ENCODE data around the gene TTC1. TPM values are rescaled to one million over a fixed set of nuclear protein-coding genes. Genes with fewer than 3 reads are reported as not detected.
A peak's percentile ranks its signal among the peaks of the same experiment; 100 is the strongest.

TTC1 gene
- total RNA-seq, 3 donors from 2014 or later (not counting 1 experiment from before 2014, with no cell fraction given), result 28.1 to 34.9 (median 33.6) TPM

GRCh38 chr5:159972538-159973362 lies 36.2 kb upstream of the TTC1 start:
- ATAC-seq (no peak), DNase-seq (no peak)
- H3K9me3 Mint-ChIP-seq, result no peaks in the 10 kb centered on the region
- Histone ChIP-seq H3K4me1 (ENCODE audit: control insufficient read depth, insufficient read depth, low read length) (no peaks in the 10 kb centered on the region), H3K4me3 (ENCODE audit: low read length) (no peak overlapping the region), H3K9me3 (ENCODE audit: control insufficient read depth, insufficient read depth, low read length) (no peaks in the 10 kb centered on the region), H3K36me3 (ENCODE audit: control insufficient read depth, insufficient read depth, low read length) (no peaks in the 10 kb centered on the region), H3K27ac (ENCODE audit: low read length) (no peak overlapping the region), H3K27me3 (ENCODE audit: control insufficient read depth, insufficient read depth, low read length) (peaks cover 17% of the 10 kb centered on the region)
- H3K27ac Mint-ChIP-seq, result no peak overlapping the region
- TF ChIP-seq CTCF (IDR thresholded peaks at IDR 0.05), result no peak
- intact Hi-C loops (cut with micrococcal nuclease), result no loop called here
- H3K4me3 Mint-ChIP-seq, result peak overlapping the region; percentile 29
- H3K4me1 Mint-ChIP-seq, result peaks cover 5 to 6% of the 10 kb centered on the region in 2 donors
- H3K27me3 Mint-ChIP-seq (ENCODE audit: low read depth in 2 of 2), result peaks cover 47 to 77% of the 10 kb centered on the region in 2 donors
- WGBS (ENCODE audit: insufficient coverage), result 20% methylated on average over 42 of the region's 50 CpGs
- peaks cover 8% of the 10 kb centered on the region for H3K36me3 Mint-ChIP-seq

- H3K4me1 Mint-ChIP-seq, result peaks cover 5 to 6% of the 10 kb centered on the region in 2 donors
- peaks cover 8% of the 10 kb centered on the region for H3K36me3 Mint-ChIP-seq
- peaks cover 52 to 76% of the 10 kb centered on the region in 2 donors for H3K27me3 Mint-ChIP-seq (ENCODE audit: low read depth in 2 of 2)
- Histone ChIP-seq H3K27ac (ENCODE audit: low read length) (no peak overlapping the region), H3K36me3 (ENCODE audit: control insufficient read depth, insufficient read depth, low read length) (no peaks in the 10 kb centered on the region), H3K4me1 (ENCODE audit: control insufficient read depth, insufficient read depth, low read length) (no peaks in the 10 kb centered on the region), H3K27me3 (ENCODE audit: control insufficient read depth, insufficient read depth, low read length) (peaks cover 11% of the 10 kb centered on the region), H3K9me3 (ENCODE audit: control insufficient read depth, insufficient read depth, low read length) (no peaks in the 10 kb centered on the region), H3K4me3 (ENCODE audit: low read length) (no peak overlapping the region)
- WGBS (ENCODE audit: insufficient coverage), result 89% methylated on average over 2 of the region's 2 CpGs
- no peak overlapping the region for H3K27ac Mint-ChIP-seq
- H3K4me3 Mint-ChIP-seq, result no peak overlapping the region
- intact Hi-C loops (cut with micrococcal nuclease), result no loop called here
- no peak for TF ChIP-seq CTCF (IDR thresholded peaks at IDR 0.05)
- H3K9me3 Mint-ChIP-seq, result no peaks in the 10 kb centered on the region
- no peak for DNase-seq
- no peak for ATAC-seq
These were observed 33.4 kb upstream of the TTC1 start for GRCh38 chr5:159975462-159976019.

GRCh38 chr5:159976921-159977320 lies 32.0 kb upstream of the TTC1 start:
- Mint-ChIP-seq H3K27me3 (ENCODE audit: low read depth in 2 of 2) (peaks cover 45 to 65% of the 10 kb centered on the region in 2 donors), H3K4me1 (peaks cover 0 to 6% of the 10 kb centered on the region in 2 donors), H3K4me3 (no peak overlapping the region), H3K9me3 (no peaks in the 10 kb centered on the region), H3K36me3 (no peaks in the 10 kb centered on the region), H3K27ac (no peak overlapping the region)
- DNase-seq (no peak), ATAC-seq (no peak)
- intact Hi-C loops (cut with micrococcal nuclease), result no loop called here
- H3K36me3 ChIP-seq (ENCODE audit: control insufficient read depth, insufficient read depth, low read length), result no peaks in the 10 kb centered on the region
- no peaks in the 10 kb centered on the region for H3K4me1 ChIP-seq (ENCODE audit: control insufficient read depth, insufficient read depth, low read length)
- H3K9me3 ChIP-seq (ENCODE audit: control insufficient read depth, insufficient read depth, low read length), result no peaks in the 10 kb centered on the region
- H3K4me3 ChIP-seq (ENCODE audit: low read length), result no peak overlapping the region
- H3K27ac ChIP-seq (ENCODE audit: low read length), result no peak overlapping the region
- peaks cover 10% of the 10 kb centered on the region for H3K27me3 ChIP-seq (ENCODE audit: control insufficient read depth, insufficient read depth, low read length)
- TF ChIP-seq CTCF (IDR thresholded peaks at IDR 0.05), result no peak
- WGBS (ENCODE audit: insufficient coverage), result 100% methylated on average over 3 of the region's 3 CpGs

Data from natural killer cell (primary cell).